Adrenal gland (tissue), 5 donors: Measurements from ENCODE around the gene PNKP.

Experiments used
- CTCF ChIP-seq, 6 experiments: fragments of 450-650 bp in 4 of 6; fragments of 200-600 bp in 2 of 6; sonication (generic) in 1 of 6; IDR thresholded peaks; 1 replicate in 5 of 6; 2 replicates in 1 of 6; pipeline versions ENCODE4 v1.5.1 to v1.8.0; 2016 to 2021; ENCODE audit warnings: antibody characterized with exemption in 6 of 6, mild to moderate bottlenecking in 2 of 6, moderate library complexity in 1 of 6
- POLR2A ChIP-seq, 2 donors: fragments of 450-650 bp; IDR thresholded peaks; one replicate each; pipeline ENCODE4 v1.6.1; 2017; ENCODE audit warnings: antibody characterized with exemption in 2 of 2, mild to moderate bottlenecking in 2 of 2, moderate library complexity in 1 of 2
- donor health status: DM: no; HTN: no; CAD: no.

GRCh38 chr19:49855277-49855675 lies 12.1 kb downstream of the PNKP start:
- TF ChIP-seq POLR2A (IDR thresholded peaks at IDR 0.05) (no peak), CTCF (IDR thresholded peaks at IDR 0.05) (no peak)
